ENCODE results near the gene KCNMA1. TPM values are rescaled to one million over a fixed set of nuclear protein-coding genes. Genes with fewer than 3 reads are reported as not detected.

KCNMA1 gene
- total RNA-seq, 1 experiment from 2014 or later: 0.45 TPM

DNA sequence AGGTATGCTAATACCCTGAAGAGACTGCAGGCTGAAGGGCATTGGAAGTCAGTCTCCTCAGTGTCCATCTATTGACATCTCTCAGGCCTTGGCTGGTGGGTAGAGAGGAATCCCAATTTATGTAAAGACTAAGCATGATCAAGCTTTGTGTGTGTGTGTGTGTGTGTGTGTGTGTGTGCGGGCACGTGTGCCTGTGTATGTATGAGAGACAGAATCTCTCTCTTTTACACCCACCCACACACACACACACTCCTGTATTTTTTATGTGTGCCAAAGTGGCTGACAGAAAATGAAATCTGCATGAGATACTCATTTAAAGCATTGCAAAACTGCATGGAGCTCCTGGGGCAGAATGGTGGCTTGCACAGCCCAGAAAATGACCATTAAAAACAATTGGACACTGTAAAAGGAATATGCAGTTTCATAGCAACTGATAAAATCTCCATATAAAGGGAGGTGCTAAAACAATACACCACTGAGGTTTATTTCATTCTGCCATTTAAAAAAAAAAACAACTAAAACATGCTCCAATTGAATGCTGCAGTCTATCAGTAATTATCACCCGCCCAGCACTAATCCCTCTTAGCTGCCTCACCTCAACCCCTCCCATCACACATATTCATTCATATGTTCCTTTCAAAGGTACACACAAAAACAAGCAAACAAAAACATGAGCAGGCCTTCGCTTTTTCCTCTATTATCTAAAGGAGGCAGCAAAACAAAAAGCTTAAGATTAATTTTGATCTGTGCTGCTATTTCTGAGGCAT is 385.0 kb downstream of the KCNMA1 start:
- TF ChIP-seq, protein P1, sequence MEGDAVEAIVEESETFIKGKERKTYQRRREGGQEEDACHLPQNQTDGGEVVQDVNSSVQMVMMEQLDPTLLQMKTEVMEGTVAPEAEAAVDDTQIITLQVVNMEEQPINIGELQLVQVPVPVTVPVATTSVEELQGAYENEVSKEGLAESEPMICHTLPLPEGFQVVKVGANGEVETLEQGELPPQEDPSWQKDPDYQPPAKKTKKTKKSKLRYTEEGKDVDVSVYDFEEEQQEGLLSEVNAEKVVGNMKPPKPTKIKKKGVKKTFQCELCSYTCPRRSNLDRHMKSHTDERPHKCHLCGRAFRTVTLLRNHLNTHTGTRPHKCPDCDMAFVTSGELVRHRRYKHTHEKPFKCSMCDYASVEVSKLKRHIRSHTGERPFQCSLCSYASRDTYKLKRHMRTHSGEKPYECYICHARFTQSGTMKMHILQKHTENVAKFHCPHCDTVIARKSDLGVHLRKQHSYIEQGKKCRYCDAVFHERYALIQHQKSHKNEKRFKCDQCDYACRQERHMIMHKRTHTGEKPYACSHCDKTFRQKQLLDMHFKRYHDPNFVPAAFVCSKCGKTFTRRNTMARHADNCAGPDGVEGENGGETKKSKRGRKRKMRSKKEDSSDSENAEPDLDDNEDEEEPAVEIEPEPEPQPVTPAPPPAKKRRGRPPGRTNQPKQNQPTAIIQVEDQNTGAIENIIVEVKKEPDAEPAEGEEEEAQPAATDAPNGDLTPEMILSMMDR (IDR thresholded peaks at IDR 0.05; ENCODE audit: unreplicated experiment): no peak
- intact Hi-C loops (cut with micrococcal nuclease; ENCODE audit: unreplicated experiment): loop anchor here (5.0 to 10.0 kb wide), 3 partner anchors 140 to 502 kb away; no protein-coding TSS in a partner anchor
- no TSS peak for BruUV-seq (replicated peaks)
- Mint-ChIP-seq H3K4me3 (ENCODE audit: low read depth, unreplicated experiment) (no peak overlapping the region), H3K36me3 (ENCODE audit: insufficient read depth, unreplicated experiment) (no peaks in the 10 kb centered on the region), H3K9me3 (ENCODE audit: low read depth, unreplicated experiment) (peaks cover 3% of the 10 kb centered on the region), H3K27ac (ENCODE audit: unreplicated experiment) (no peak overlapping the region), H3K27me3 (ENCODE audit: unreplicated experiment) (peaks cover 17% of the 10 kb centered on the region), H3K4me1 (ENCODE audit: low read depth, unreplicated experiment) (peaks cover 2% of the 10 kb centered on the region)
- no peak for DNase-seq
- CTCF ChIA-PET: interaction anchor here (0.7 kb wide), 2 partner anchors 123 to 250 kb away, joined by 3 to 4 read pairs; no protein-coding TSS in a partner anchor

DNA sequence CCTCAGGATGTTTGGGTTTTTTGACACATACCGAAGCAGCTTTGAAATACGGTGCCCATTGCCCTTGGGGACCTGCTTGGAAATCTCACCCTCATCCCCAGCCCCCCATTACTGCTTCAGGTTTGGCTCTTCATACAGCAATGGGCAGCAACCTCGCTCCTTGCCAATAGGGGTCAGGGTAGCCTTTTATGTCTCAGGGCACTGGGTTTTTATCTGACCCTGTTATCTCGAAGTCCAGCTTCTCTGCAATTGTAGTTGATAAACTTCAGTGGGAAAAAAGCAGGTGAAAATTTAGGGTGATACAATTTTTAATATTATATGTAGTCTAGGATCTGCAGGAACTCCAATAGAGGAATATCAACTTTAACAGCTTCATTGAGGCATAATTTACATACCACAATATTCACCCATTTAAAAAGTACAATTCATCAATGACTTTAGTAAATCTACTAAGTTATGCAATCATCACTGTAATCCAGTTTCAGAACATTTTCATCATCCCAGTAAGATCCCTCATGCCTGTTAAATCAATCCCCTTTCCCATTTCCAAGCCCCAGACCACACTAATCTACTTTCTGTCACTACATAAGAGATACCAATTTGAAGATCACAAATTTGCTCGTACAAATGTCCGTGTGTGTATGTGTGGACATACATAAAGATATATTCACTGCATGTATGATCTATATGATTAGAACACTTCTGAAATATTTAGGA is 386.2 kb downstream of the KCNMA1 start:
- Mint-ChIP-seq H3K4me3 (ENCODE audit: low read depth, unreplicated experiment) (no peak overlapping the region), H3K4me1 (ENCODE audit: low read depth, unreplicated experiment) (peaks cover 13% of the 10 kb centered on the region), H3K9me3 (ENCODE audit: low read depth, unreplicated experiment) (no peaks in the 10 kb centered on the region), H3K27ac (ENCODE audit: unreplicated experiment) (no peak overlapping the region), H3K36me3 (ENCODE audit: insufficient read depth, unreplicated experiment) (no peaks in the 10 kb centered on the region), H3K27me3 (ENCODE audit: unreplicated experiment) (peaks cover 17% of the 10 kb centered on the region)
- TF ChIP-seq, protein P1 (IDR thresholded peaks at IDR 0.05; ENCODE audit: unreplicated experiment): peak; percentile 70
- BruUV-seq (replicated peaks): no TSS peak
- DNase-seq: peak; percentile 62
- CTCF ChIA-PET: interaction anchor here (1.1 to 1.8 kb wide), 2 partner anchors 77 to 390 kb away, joined by 3 to 5 read pairs; no protein-coding TSS in a partner anchor
- intact Hi-C loops (cut with micrococcal nuclease; ENCODE audit: unreplicated experiment): loop anchor here (1.0 to 10.0 kb wide), 5 partner anchors 77 to 503 kb away; no protein-coding TSS in a partner anchor

DNA sequence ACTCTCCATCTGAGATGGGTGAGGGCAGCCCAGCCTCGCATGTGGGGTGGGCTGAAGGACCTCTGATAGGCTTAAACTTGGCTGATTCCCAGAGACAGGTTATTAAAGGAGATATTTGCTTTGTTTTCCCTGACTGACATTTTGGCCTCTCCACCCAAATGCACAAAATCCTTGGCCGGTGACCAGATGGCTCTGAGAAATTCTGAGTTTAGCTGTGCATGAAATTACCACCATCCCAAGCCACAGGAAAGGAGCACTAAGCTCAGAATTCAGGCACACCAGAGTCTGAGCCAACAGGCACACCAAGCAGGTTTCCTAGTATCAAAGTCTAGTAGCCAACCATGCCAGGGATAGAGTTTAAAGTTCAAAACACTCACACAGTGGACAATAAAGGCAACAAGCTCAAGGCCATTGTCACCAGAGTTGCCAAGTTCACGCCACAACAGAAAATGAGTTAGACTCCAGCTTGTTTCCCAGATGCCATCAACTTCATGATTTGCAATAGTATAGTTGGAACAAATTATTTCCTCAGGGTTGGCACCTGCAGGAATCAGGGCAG is 387.6 kb downstream of the KCNMA1 start:
- no TSS peak for BruUV-seq (replicated peaks)
- Mint-ChIP-seq H3K4me1 (ENCODE audit: low read depth, unreplicated experiment) (peaks cover 14% of the 10 kb centered on the region), H3K27ac (ENCODE audit: unreplicated experiment) (no peak overlapping the region), H3K27me3 (ENCODE audit: unreplicated experiment) (peaks cover 17% of the 10 kb centered on the region), H3K4me3 (ENCODE audit: low read depth, unreplicated experiment) (no peak overlapping the region), H3K36me3 (ENCODE audit: insufficient read depth, unreplicated experiment) (no peaks in the 10 kb centered on the region), H3K9me3 (ENCODE audit: low read depth, unreplicated experiment) (no peaks in the 10 kb centered on the region)
- CTCF ChIA-PET: interaction anchor here (1.3 to 1.8 kb wide), 2 partner anchors 76 to 143 kb away, joined by 4 to 5 read pairs; no protein-coding TSS in a partner anchor
- TF ChIP-seq, protein P1 (IDR thresholded peaks at IDR 0.05; ENCODE audit: unreplicated experiment): no peak
- DNase-seq: no peak
- intact Hi-C loops (cut with micrococcal nuclease; ENCODE audit: unreplicated experiment): loop anchor here (2.0 to 10.0 kb wide), 4 partner anchors 75 to 505 kb away; no protein-coding TSS in a partner anchor

DNA sequence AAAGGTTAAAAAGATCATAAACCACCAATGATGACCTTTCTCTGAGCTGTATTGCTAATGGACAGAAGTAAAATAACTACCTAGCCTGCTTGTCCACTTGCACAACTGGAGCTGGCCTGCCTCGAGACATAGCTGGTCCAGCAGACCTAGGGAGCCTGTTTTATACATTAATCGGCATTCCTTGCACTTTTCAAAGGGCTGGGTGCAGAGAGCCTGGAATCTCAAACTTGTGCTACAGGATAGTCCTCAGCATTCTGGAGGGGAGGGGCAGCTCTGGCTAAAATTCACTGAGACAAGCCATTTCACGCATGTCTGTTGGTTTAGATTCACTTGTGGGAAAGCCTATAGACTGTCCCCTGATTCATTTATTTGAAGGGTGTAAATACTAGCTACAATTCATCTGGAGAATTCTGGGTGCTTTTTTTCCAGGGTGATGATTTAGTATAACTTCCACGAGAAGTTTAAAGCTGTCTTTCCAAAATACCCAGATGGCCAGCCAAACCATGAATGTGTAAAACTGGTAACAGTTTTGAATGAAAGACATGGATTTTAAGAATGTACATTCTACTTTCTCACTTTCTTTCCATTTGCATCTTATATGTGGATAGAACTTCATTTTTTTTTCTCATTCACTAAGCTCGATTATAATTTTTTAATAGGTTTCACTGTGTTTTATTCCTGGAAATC is 389.4 kb downstream of the KCNMA1 start:
- no peaks in the 10 kb centered on the region for H3K9me3 Mint-ChIP-seq (ENCODE audit: low read depth, unreplicated experiment)

More for the DNA sequence above, 389.4 kb downstream of the KCNMA1 start:
- peaks cover 17% of the 10 kb centered on the region for H3K27me3 Mint-ChIP-seq (ENCODE audit: unreplicated experiment)
- H3K4me1 Mint-ChIP-seq (ENCODE audit: low read depth, unreplicated experiment): peaks cover 14% of the 10 kb centered on the region
- no peak overlapping the region for H3K27ac Mint-ChIP-seq (ENCODE audit: unreplicated experiment)
- no peak for DNase-seq
- intact Hi-C loops (cut with micrococcal nuclease; ENCODE audit: unreplicated experiment): no loop called here
- no peak overlapping the region for H3K4me3 Mint-ChIP-seq (ENCODE audit: low read depth, unreplicated experiment)
- CTCF ChIA-PET: interaction anchor here (0.5 kb wide), 1 partner anchor 744 kb away, joined by 3 read pairs; no protein-coding TSS in a partner anchor
- no TSS peak for BruUV-seq (replicated peaks)
- TF ChIP-seq, protein P1 (IDR thresholded peaks at IDR 0.05; ENCODE audit: unreplicated experiment): no peak
- no peaks in the 10 kb centered on the region for H3K36me3 Mint-ChIP-seq (ENCODE audit: insufficient read depth, unreplicated experiment)
